Body of pancreas (tissue), 4 donors: ENCODE results near the gene CPEB4. TPM values are rescaled to one million over a fixed set of nuclear protein-coding genes. Genes with fewer than 3 reads are reported as not detected.

Experiments
- ATAC-seq: fragments of 150-250 bp; one replicate; pipeline ENCODE4 v1.9.1; 2016
- DNase-seq, 4 donors: peaks; one replicate each; pipeline ENCODE4 v3.0.0-alpha.2; 2019
- H3K27ac ChIP-seq, 4 donors: fragments of 200-600 bp; sonication (generic); 1 replicate in 3 of 4; 2 replicates in 1 of 4; pipeline versions ENCODE4 v1.5.1 to v1.6.1; 2016 to 2019; ENCODE audit warnings: mild to moderate bottlenecking in 1 of 4, mixed read lengths in 1 of 4, moderate library complexity in 1 of 4
- H3K27me3 ChIP-seq, 2 donors: fragments of 200-600 bp; sonication (generic); one replicate each; pipeline ENCODE4 v1.6.0; 2016; ENCODE audit warnings: mild to moderate bottlenecking in 1 of 2
- H3K36me3 ChIP-seq, 2 donors: fragments of 200-600 bp; sonication (generic); replicated peaks in 1 of 2; 2 replicates each; pipeline ENCODE4 v1.5.1; 2016; ENCODE audit warnings: low read depth in 2 of 2; ENCODE audit not compliant: insufficient read depth in 1 of 2
- H3K4me1 ChIP-seq: fragments of 200-600 bp; sonication (generic); one replicate; pipeline ENCODE4 v1.6.0; 2016
- H3K4me3 ChIP-seq, 2 donors: fragments of 200-600 bp; sonication (generic); 1 replicate in 1 of 2; 2 replicates in 1 of 2; pipeline ENCODE4 v1.5.1; 2016 to 2019
- H3K9me3 ChIP-seq, 3 donors: fragments of 200-600 bp; sonication (generic); 1 replicate in 2 of 3; 2 replicates in 1 of 3; pipeline ENCODE4 v1.5.1; 2016
- CTCF ChIP-seq, 7 experiments: fragments of 450-650 bp in 4 of 7; fragments of 200-600 bp in 3 of 7; sonication (generic) in 3 of 7; IDR thresholded peaks; one replicate each; pipeline ENCODE4 v1.5.1; 2016 to 2019; ENCODE audit warnings: antibody characterized with exemption in 7 of 7
- POLR2A ChIP-seq, 3 donors: fragments of 450-650 bp; IDR thresholded peaks; one replicate each; pipeline ENCODE4 v1.6.1; 2016; ENCODE audit warnings: antibody characterized with exemption in 3 of 3, mild to moderate bottlenecking in 2 of 3
- WGBS, 2 donors: methylation state at CpG; one replicate each; pipeline ENCODE4 v1.1.5; 2017; 5-methylcytosine and 5-hydroxymethylcytosine counted together
- intact Hi-C: fragments of 100-400 bp; cut with DNase I; formaldehyde crosslinking; loops from one replicate; pipeline ENCODE4 v1.15.1; 2023
- total RNA-seq, 2 donors: library from RNA; depleted of rRNA; stranded (reverse); fragments of >200 nt; gene quantifications; one replicate each; pipeline ENCODE4 v1.1.0, GENCODE V29; 2016

The CPEB4 gene
- 10 to 100 TPM; 35.3 to 35.6 TPM for total RNA-seq

DNA sequence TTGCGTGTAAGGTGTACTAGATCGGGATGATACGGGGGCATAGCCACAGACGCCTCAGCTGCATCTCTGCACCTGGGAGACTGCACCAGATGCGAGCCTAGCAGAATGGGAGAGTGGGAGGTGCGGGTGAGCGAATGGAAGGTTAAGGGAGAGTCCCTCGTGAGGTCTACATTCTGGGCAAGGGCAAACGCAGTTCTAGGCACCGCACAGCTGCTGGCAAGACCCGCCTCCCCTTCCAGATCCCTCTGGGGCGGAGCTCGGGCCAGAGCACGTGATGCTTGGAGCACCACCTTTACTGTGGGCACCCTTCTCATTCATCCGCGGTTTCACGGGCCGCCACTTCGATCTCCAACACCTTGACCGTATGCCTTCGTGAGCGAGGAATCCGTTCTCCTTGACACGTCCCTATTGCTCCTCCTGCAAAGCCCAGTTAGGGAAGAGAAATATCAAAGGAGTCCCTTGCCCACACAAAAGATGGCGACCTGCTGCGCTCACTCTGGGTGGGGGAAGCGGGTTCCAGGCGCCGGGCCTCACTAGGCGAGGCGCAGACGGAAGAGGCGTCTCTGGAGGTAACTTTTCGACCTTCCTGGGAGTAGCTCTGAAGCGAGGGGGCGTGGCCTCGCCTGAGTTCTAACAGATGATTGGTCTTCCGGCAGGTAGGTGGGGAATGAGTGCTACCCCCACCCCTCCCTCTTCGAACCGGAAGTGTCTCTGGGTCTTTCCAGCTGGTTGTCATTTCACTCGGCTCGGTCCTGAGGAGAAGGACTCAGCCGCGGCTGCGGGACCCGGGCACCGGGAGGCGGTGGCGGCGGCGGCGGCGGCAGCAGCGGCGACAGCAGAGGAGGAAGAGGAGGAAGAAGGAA is at the start of gene CPEB4:
Gene CPEB4 (plus strand): TSS at position 740 of the 863 bp plus-strand sequence. CDS start 1,385 bp downstream, outside the sequence.
- no peaks in the 10 kb centered on the region for H3K27me3 ChIP-seq
- DNase-seq (peak; percentile 99 to 100 (median 100)), ATAC-seq (peak; percentile 94)
- no peaks in the 10 kb centered on the region for H3K9me3 ChIP-seq
- H3K27ac ChIP-seq = peak within 1 kb of the TSS; percentile 79 to 95 (median 92)
- TF ChIP-seq POLR2A (IDR thresholded peaks at IDR 0.05) = peak; percentile 94 to 99 (median 99)
- peak in 1 of 7 experiments; percentile 3 for TF ChIP-seq CTCF (IDR thresholded peaks at IDR 0.05)
- intact Hi-C loops = no loop called here
- no peaks in the 10 kb centered on the region for H3K36me3 ChIP-seq
- peaks cover 19% of the 10 kb centered on the region for H3K4me1 ChIP-seq
- peak within 1 kb of the TSS; percentile 73 to 91 for H3K4me3 ChIP-seq
- WGBS, 2 donors = 3 to 4% methylated on average over 45 to 55 of the region's 55 CpGs

DNA sequence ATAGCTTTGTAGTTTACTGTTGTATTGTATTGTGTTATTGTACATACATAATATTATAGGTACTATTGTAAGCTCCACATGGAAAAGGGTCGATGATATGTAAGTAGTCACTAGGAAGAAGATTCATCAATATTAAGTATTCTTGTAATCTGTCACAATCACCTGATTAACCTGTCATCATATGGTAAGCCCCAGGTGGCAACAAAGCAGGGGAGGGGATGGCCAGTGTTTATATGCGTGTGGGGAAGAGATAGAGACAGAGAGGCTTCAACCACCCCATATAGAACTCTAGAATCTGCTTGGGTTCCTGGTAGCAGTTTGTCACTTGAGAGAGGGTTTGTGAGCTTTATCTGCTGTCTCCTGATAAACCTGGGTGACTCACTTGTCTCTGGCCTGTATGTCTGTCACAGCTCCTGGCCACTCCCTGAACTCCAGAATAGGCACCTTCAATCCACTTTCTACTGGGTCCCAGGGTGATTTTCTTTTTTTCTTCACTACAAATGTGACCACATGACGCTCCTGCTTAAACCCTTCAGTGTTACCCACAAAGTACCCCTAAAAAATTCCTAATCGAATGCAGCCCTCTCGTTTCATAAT is 48.9 kb upstream of the CPEB4 start:
- peak; percentile 48 for ATAC-seq
- Histone ChIP-seq H3K4me3 (no peak overlapping the region), H3K36me3 (no peaks in the 10 kb centered on the region), H3K27ac (no peak overlapping the region), H3K9me3 (no peaks in the 10 kb centered on the region), H3K4me1 (peaks cover 8% of the 10 kb centered on the region), H3K27me3 (no peaks in the 10 kb centered on the region)
- intact Hi-C loops = no loop called here
- TF ChIP-seq CTCF (IDR thresholded peaks at IDR 0.05) (no peak), POLR2A (IDR thresholded peaks at IDR 0.05) (no peak)
- DNase-seq = peak in 1 of 4 donors; percentile 19
- 59 to 72% methylated on average over 5 of the region's 5 CpGs for WGBS, 2 donors

DNA sequence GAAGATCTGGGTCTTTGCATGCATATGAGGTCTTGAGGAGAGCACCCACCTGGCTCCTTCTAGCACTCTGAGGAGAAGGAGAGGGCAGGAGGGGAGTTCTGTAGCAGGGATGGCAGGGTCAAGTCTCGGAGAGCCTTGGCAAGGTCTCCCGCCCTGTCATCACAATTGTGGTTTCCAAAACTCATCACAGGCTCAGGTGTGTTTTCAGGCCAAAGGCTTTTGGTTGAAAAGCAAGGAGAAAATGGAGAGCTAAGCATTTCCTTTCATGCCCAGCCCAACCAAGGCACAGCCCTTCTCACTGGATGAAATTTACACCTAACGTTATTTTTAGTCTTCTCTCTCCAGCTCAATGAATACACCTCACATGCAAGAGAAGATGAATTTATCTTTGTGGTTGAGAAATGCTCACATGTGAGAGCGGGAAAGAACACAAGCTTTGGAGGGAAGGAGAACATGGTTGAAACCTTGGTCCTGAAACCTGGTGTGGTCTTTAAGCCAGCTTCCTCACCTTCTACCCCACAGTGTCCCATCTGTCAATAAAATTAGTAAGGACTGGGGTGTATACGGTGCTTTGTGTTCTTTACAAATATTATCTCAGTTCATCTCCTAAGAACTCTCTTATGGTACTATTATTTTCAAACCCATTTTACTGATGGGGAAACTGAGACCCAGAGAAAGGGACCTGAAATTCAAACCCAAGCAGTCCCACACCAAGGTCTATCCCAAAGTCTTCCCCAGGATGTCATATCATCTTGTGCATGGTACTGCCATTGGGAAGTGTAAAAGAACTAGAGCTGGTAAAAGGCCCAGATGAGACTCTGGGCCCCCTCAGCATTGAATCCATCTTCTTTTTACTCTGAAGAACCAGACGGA is 47.8 kb upstream of the CPEB4 start:
- no peak overlapping the region for H3K27ac ChIP-seq
- DNase-seq = no peak
- intact Hi-C loops = no loop called here
- no peaks in the 10 kb centered on the region for H3K27me3 ChIP-seq
- WGBS, 2 donors = 76 to 95% methylated on average over 6 of the region's 6 CpGs
- no peaks in the 10 kb centered on the region for H3K36me3 ChIP-seq
- H3K9me3 ChIP-seq = no peaks in the 10 kb centered on the region
- peaks cover 8% of the 10 kb centered on the region for H3K4me1 ChIP-seq
- no peak for TF ChIP-seq POLR2A (IDR thresholded peaks at IDR 0.05)
- TF ChIP-seq CTCF (IDR thresholded peaks at IDR 0.05) = no peak
- ATAC-seq = no peak
- no peak overlapping the region for H3K4me3 ChIP-seq

DNA sequence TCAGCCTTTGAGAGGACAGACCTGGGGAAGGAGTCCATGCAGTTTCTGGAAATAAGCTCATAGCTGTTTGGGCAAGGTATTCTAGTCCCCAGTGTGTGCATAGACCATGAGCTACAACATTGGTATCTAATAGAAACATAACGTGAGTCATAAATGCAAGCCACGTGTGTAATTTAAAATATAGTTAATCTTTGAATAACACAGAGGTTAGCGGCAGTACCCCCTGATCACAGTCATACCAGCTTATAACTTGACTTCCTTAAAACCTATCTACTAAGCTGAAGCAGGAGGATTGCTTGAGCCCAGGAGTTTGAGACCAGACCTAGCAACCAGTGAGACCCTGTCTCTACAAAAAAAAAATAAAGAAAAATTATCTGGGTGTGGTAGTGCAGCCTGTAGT is 46.4 kb upstream of the CPEB4 start:
- Histone ChIP-seq H3K4me1 (peaks cover 8% of the 10 kb centered on the region), H3K27ac (no peak overlapping the region), H3K4me3 (no peak overlapping the region), H3K27me3 (no peaks in the 10 kb centered on the region), H3K9me3 (no peaks in the 10 kb centered on the region), H3K36me3 (no peaks in the 10 kb centered on the region)
- WGBS, 2 donors = 81 to 97% methylated on average over 3 of the region's 3 CpGs
- TF ChIP-seq POLR2A (IDR thresholded peaks at IDR 0.05) (no peak), CTCF (IDR thresholded peaks at IDR 0.05) (no peak)
- intact Hi-C loops = no loop called here
- no peak for ATAC-seq
- DNase-seq = no peak
